CD14-positive monocyte (primary cell): ENCODE results near the gene ELF1. TPM values are rescaled to one million over a fixed set of nuclear protein-coding genes. Genes with fewer than 3 reads are reported as not detected.
A peak's percentile ranks its signal among the peaks of the same experiment; 100 is the strongest.

Experiments used
- DNase-seq, 3 donors: peaks; one replicate each; pipeline ENCODE4 v3.0.0-alpha.2; 2011 to 2022
- H2AFZ ChIP-seq: 2 replicates; pipeline ENCODE4 v1.6.0; 2012; ENCODE audit warnings: mild to moderate bottlenecking, low read depth, low read length, inconsistent platforms; ENCODE audit not compliant: insufficient read depth, poor library complexity, severe bottlenecking
- H3K27ac ChIP-seq, 2 donors: 1 replicate in 1 of 2; 2 replicates in 1 of 2; pipeline ENCODE4 v1.5.1; 2012 to 2013; ENCODE audit warnings: low read length in 2 of 2, control low read depth in 1 of 2, inconsistent platforms in 1 of 2, low read depth in 1 of 2, mild to moderate bottlenecking in 1 of 2
- H3K27me3 ChIP-seq, 2 donors: one replicate each; pipeline versions ENCODE4 v1.6.0 to v1.6.1; 2011 to 2013; ENCODE audit warnings: low read length in 2 of 2; ENCODE audit not compliant: control insufficient read depth in 2 of 2, insufficient read depth in 2 of 2
- H3K36me3 ChIP-seq, 2 donors: replicated peaks in 1 of 2; 1 replicate in 1 of 2; 2 replicates in 1 of 2; pipeline versions ENCODE4 v1.5.1 to v1.6.1; 2012 to 2013; ENCODE audit warnings: low read length in 2 of 2, control low read depth in 1 of 2, inconsistent platforms in 1 of 2, mild to moderate bottlenecking in 1 of 2; ENCODE audit not compliant: insufficient read depth in 2 of 2, control insufficient read depth in 1 of 2
- H3K4me1 ChIP-seq, 2 donors: 1 replicate in 1 of 2; 2 replicates in 1 of 2; pipeline versions ENCODE4 v1.5.1 to v1.6.1; 2012 to 2013; ENCODE audit warnings: low read length in 2 of 2, control low read depth in 1 of 2, inconsistent platforms in 1 of 2, mild to moderate bottlenecking in 1 of 2, moderate library complexity in 1 of 2; ENCODE audit not compliant: insufficient read depth in 2 of 2, control insufficient read depth in 1 of 2
- H3K4me2 ChIP-seq: replicated peaks from 2 replicates; pipeline ENCODE3; 2012; ENCODE audit warnings: low read length, moderate library complexity, mild to moderate bottlenecking; ENCODE audit not compliant: poor library complexity, severe bottlenecking; ENCODE audit errors: extremely low read depth
- H3K4me3 ChIP-seq, 3 experiments: fragments of 200-600 bp in 1 of 3; sonication (generic) in 1 of 3; replicated peaks in 1 of 3; 1 replicate in 2 of 3; 2 replicates in 1 of 3; pipeline ENCODE4 v1.5.1; 2011 to 2013; ENCODE audit warnings: low read length in 3 of 3, mild to moderate bottlenecking in 3 of 3, control low read depth in 2 of 3, low read depth in 2 of 3, inconsistent platforms in 1 of 3, moderate library complexity in 1 of 3
- H3K79me2 ChIP-seq: 2 replicates; pipeline ENCODE4 v1.6.0; 2012; ENCODE audit warnings: mild to moderate bottlenecking, control low read depth, inconsistent platforms, low read length, moderate library complexity; ENCODE audit not compliant: insufficient read depth
- H3K9ac ChIP-seq: 2 replicates; pipeline ENCODE4 v1.6.0; 2017; ENCODE audit warnings: low read length, mild to moderate bottlenecking; ENCODE audit not compliant: insufficient read depth, poor library complexity, severe bottlenecking
- H3K9me3 ChIP-seq, 2 donors: replicated peaks in 1 of 2; 1 replicate in 1 of 2; 2 replicates in 1 of 2; pipeline versions ENCODE4 v1.5.1 to v1.6.1; 2012 to 2013; ENCODE audit warnings: low read length in 2 of 2, control low read depth in 1 of 2; ENCODE audit not compliant: control insufficient read depth in 1 of 2, insufficient read depth in 1 of 2
- H4K20me1 ChIP-seq: 2 replicates; pipeline ENCODE4 v1.6.0; 2012; ENCODE audit warnings: mild to moderate bottlenecking, low read length, control low read depth, moderate library complexity; ENCODE audit not compliant: insufficient read depth
- H3K27ac Mint-ChIP-seq, 7 donors: one replicate each; pipeline ENCODE4 v1.8.0; 2020; ENCODE audit warnings: mild to moderate bottlenecking in 7 of 7, mixed read lengths in 7 of 7, moderate library complexity in 6 of 7, inconsistent platforms in 2 of 7
- H3K27me3 Mint-ChIP-seq, 3 donors: one replicate each; pipeline ENCODE4 v1.8.0; 2021 to 2022; ENCODE audit warnings: low read depth in 3 of 3, mild to moderate bottlenecking in 3 of 3, mixed read lengths in 3 of 3, moderate library complexity in 3 of 3, inconsistent platforms in 1 of 3
- H3K36me3 Mint-ChIP-seq, 2 donors: one replicate each; pipeline ENCODE4 v1.8.0; 2020; ENCODE audit warnings: mixed read lengths in 2 of 2, inconsistent platforms in 1 of 2, mild to moderate bottlenecking in 1 of 2
- H3K4me1 Mint-ChIP-seq: one replicate; pipeline ENCODE4 v1.8.0; 2020; ENCODE audit warnings: mild to moderate bottlenecking, mixed read lengths
- H3K4me3 Mint-ChIP-seq, 2 donors: one replicate each; pipeline ENCODE4 v1.8.0; 2020; ENCODE audit warnings: mild to moderate bottlenecking in 2 of 2, mixed read lengths in 2 of 2, moderate library complexity in 1 of 2
- H3K9me3 Mint-ChIP-seq, 7 donors: one replicate each; pipeline ENCODE4 v1.8.0; 2020 to 2022; ENCODE audit warnings: mixed read lengths in 7 of 7, mild to moderate bottlenecking in 6 of 7, moderate library complexity in 6 of 7, inconsistent platforms in 2 of 7
- CTCF ChIP-seq: fragments of 200-600 bp; IDR thresholded peaks from one replicate; pipeline ENCODE4 v1.8.0; 2022; ENCODE audit warnings: antibody characterized with exemption, mild to moderate bottlenecking
- WGBS: methylation state at CpG from one replicate; pipeline ENCODE4 v1.1.5; 2013; ENCODE audit warnings: missing lambda C conversion rate; ENCODE audit not compliant: insufficient coverage; 5-methylcytosine and 5-hydroxymethylcytosine counted together
- intact Hi-C, 2 donors: fragments of 100-400 bp; cut with micrococcal nuclease; formaldehyde crosslinking; loops; one replicate each; pipeline versions ENCODE4 v1.15.0 to v1.15.1; 2023
- polyA plus RNA-seq, 3 donors: library from polyadenylated mRNA; depleted of rRNA in 1 of 3; unstranded in 2 of 3; stranded (reverse) in 1 of 3; fragments of 300-500 nt in 2 of 3; fragments of >200 nt in 1 of 3; fragmentation: Illumina TruSeq in 2 of 3; gene quantifications; 1 replicate in 2 of 3; 2 replicates in 1 of 3; pipeline ENCODE4 v1.2.3, GENCODE V29; 2012 to 2021

Gene ELF1
- polyA plus RNA-seq, 3 donors = 63.1 to 83.3 (median 83.3) TPM

GRCh38 chr13:41004875-41005693, 14.0 kb downstream of the ELF1 start:
- Histone ChIP-seq H3K36me3 (peaks cover 0 to 10% of the 10 kb centered on the region in 2 donors), H3K27me3 (no peaks in the 10 kb centered on the region), H3K4me2 (peak overlapping the region; percentile 63), H3K9me3 (no peaks in the 10 kb centered on the region), H3K4me1 (peaks cover 60 to 89% of the 10 kb centered on the region in 2 donors), H3K9ac (no peak overlapping the region), H2AFZ (no peak overlapping the region), H3K27ac (peak overlapping the region in 1 of 2 donors; percentile 81), H3K79me2 (peaks cover 100% of the 10 kb centered on the region), H4K20me1 (peaks cover 99% of the 10 kb centered on the region), H3K4me3 (peak overlapping the region in 2 of 3 experiments; percentile 12 to 47)
- H3K4me1 Mint-ChIP-seq = peaks cover 66% of the 10 kb centered on the region
- DNase-seq = peak in 1 of 3 donors; percentile 44
- H3K4me3 Mint-ChIP-seq = peak overlapping the region; percentile 60 to 69
- H3K36me3 Mint-ChIP-seq = peaks cover 11 to 21% of the 10 kb centered on the region in 2 donors
- 0% methylated on average over 2 of the region's 4 CpGs for WGBS
- no peaks in the 10 kb centered on the region for H3K9me3 Mint-ChIP-seq
- no peak for TF ChIP-seq CTCF
- intact Hi-C loops = loop anchor here in 1 of 2 donors (5.0 to 10.0 kb wide), 2 partner anchors 38 to 50 kb away; no protein-coding TSS in a partner anchor
- peak overlapping the region; percentile 86 to 93 (median 91) for H3K27ac Mint-ChIP-seq
- H3K27me3 Mint-ChIP-seq = no peaks in the 10 kb centered on the region

- H3K36me3 Mint-ChIP-seq = peaks cover 31 to 36% of the 10 kb centered on the region in 2 donors
- intact Hi-C loops = loop anchor here in 1 of 2 donors (10.0 kb wide), 1 partner anchor 52 kb away; no protein-coding TSS in a partner anchor
- Histone ChIP-seq H4K20me1 (peaks cover 100% of the 10 kb centered on the region), H3K9me3 (no peaks in the 10 kb centered on the region), H3K36me3 (peaks cover 6 to 29% of the 10 kb centered on the region in 2 donors), H3K4me1 (peaks cover 60 to 88% of the 10 kb centered on the region in 2 donors), H3K27me3 (no peaks in the 10 kb centered on the region), H3K9ac (no peak overlapping the region), H3K4me3 (no peak overlapping the region), H3K27ac (no peak overlapping the region), H3K4me2 (no peak overlapping the region), H2AFZ (no peak overlapping the region), H3K79me2 (peaks cover 100% of the 10 kb centered on the region)
- TF ChIP-seq CTCF = no peak
- no CpG with 5 or more reads among the region's 2 CpGs for WGBS
- H3K27me3 Mint-ChIP-seq = no peaks in the 10 kb centered on the region
- H3K9me3 Mint-ChIP-seq = no peaks in the 10 kb centered on the region
- peaks cover 71% of the 10 kb centered on the region for H3K4me1 Mint-ChIP-seq
- no peak overlapping the region for H3K4me3 Mint-ChIP-seq
- no peak for DNase-seq
- peak overlapping the region in 2 of 7 donors; percentile 61 to 83 for H3K27ac Mint-ChIP-seq
Observed at GRCh38 chr13:41002606-41003005, 16.5 kb downstream of the ELF1 start.
